Prostate gland (tissue), 2 donors: ENCODE data around the gene TMEM79.

Source experiments
- CTCF ChIP-seq, 4 experiments: fragments of 200-600 bp in 2 of 4; fragments of 450-650 bp in 2 of 4; sonication (generic) in 2 of 4; IDR thresholded peaks; 1 replicate in 3 of 4; 2 replicates in 1 of 4; pipeline ENCODE4 v1.5.1; 2016 to 2019; ENCODE audit warnings: antibody characterized with exemption in 4 of 4, mild to moderate bottlenecking in 2 of 4, moderate library complexity in 2 of 4
- POLR2AphosphoS5 ChIP-seq: sonication (generic); formaldehyde crosslinking; IDR thresholded peaks from one replicate; pipeline ENCODE4 v1.6.1; 2017; ENCODE audit warnings: antibody characterized with exemption

- TF ChIP-seq CTCF (IDR thresholded peaks at IDR 0.05) (no peak), POLR2AphosphoS5 (no peak)
Measured at GRCh38 chr1:156337888-156338179, 53.7 kb downstream of the TMEM79 start.
